ENCODE measurements around the gene KDM5C.

KDM5C gene

DNA sequence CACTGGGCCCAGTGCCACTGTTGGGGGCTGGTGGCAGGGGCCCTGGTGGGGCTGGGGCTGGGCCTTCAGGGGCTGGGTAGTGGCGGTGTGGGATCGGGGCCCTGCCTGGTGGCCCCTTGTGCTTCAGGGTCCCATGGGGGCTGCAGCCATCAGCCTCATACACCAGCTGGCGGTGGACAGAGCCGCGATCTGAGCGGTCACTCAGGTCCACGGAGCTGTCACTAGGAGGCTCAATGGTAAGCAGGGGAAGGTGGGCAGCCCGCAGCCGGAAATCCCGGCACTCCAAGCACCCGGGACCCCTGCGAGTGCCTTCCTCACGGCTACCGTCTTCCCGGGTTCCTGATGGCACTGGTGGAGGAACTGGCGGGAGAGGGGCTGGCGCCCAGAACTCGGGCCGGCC, 25.5 kb upstream of the KDM5C start:
- no peak for DNase-seq (ENCODE audit: low spot score)

DNA sequence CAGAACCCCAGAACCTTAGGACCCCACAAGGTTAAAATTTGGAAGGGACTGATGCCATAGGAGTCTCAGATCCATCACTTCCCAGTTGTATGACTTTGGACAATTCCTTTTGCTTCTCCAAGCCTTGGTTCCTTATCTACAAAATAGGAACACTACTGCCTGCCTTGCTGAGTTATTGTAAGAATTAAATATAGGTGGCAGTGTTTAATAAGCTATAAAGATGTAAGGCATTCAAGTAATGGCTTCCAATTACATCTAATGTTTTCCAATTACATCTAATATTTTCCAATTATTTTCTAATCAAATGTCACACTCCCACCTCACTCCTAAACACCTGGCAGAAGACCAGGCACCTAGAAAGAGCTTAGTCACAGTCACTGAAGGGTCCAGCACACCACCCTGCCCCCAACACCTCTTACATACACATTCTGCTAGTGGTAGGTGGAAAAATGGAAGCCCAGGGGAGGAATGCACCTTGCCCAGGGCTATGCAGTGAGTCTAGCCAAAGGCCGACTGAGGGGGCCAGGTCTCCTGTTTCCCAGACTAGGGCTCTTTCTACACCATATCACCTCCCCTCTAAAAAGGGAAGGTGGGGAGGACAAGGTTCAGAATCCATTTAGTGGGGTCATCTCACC, 24.5 kb upstream of the KDM5C start:
- DNase-seq (ENCODE audit: low spot score), result no peak

DNA sequence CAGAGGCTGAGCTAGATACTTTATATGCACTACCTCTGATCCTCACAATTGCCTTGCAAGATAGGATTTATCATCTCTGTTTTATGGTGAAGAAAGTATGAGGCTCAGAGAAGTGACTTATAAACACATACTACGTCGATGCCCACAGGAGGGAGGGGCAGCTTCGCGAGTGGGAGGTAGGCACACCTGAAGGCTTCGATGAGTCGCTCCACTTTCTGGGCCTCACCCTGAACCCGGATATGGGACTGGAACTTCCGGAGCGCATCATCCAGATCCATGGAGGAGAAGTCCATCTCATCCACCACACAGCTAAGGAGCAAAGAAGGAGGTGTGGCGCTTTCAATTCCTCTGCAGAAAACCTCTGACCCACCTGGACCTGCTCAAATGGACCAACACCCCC, 22.9 kb upstream of the KDM5C start:
- no peak for DNase-seq (ENCODE audit: low spot score)

DNA sequence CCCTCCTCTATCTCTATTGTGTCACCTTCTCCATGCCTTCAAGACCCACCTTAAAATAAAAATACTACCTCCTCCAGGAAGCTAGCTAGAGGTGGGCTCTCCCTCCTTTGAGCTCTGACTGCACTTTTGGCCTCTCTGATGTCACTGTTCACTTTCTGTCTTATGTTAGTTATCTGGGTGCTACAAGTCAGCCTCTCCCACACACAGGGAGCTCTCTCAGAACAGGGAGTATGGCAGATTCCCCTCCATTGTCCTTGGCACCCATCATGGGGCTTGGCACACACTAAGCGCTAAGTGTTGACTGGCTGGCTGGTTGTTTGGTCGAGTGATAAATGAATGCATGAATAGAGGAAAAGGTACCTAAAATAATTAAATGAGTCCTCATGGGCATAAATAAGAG, 21.2 kb upstream of the KDM5C start:
- no peak for DNase-seq (ENCODE audit: low spot score)

DNA sequence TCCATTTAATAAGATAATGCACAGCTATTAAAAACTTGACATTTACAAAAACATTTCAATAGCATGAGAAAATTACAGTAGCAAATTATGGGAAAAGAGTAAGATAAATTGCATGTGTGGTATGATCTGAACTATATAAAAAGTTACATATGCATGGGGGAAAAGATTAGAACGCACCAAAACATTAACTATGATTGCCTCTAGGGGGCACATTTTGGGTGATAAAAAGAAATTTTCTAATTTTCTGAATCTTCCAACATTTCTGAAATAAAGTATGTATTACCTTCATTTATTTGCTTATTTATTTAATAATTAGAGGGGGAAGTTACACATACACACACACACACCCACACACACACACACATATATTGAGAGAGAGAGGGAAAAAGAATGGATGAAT, 19.6 kb upstream of the KDM5C start:
- no peak for DNase-seq (ENCODE audit: low spot score)

DNA sequence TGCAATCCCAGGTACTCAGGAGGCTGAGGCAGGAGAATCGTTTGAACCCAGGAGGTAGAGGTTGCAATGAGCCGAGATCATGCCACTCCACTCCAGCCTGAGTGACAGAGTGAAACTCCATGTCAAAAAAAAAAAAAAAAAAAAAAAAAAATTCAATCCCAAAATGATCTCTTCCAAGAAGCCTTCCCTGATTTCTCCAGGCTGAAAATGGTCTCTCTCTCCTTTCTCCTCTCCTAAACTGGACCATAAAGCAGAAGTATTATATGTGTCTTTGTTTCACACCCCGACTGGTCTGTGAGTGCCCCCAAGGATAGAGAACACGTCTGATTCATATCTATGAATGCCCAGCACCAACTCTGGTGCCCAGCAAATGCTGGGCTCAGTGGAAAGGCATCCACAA, 17.3 kb upstream of the KDM5C start:
- DNase-seq (ENCODE audit: low spot score), result no peak

DNA sequence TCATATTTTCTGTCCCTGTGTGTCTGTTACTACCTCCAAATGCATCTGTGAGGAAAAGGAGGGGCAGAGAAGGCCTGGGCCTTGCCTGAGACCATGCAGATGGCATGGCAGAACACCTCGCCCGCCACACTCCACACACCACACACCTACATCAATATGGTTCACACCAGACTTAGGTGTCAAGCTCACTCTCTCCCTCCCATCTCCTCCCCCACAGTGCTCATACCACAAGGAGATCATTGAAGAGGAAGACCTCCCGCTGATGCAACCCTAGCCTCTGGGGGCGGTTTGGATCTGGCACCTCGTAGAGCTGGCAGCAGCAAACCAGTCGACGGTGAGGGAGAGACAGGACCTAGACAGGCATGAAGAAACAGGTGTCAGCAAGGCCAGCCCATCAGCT, 16.6 kb upstream of the KDM5C start:
- no peak for DNase-seq (ENCODE audit: low spot score)

DNA sequence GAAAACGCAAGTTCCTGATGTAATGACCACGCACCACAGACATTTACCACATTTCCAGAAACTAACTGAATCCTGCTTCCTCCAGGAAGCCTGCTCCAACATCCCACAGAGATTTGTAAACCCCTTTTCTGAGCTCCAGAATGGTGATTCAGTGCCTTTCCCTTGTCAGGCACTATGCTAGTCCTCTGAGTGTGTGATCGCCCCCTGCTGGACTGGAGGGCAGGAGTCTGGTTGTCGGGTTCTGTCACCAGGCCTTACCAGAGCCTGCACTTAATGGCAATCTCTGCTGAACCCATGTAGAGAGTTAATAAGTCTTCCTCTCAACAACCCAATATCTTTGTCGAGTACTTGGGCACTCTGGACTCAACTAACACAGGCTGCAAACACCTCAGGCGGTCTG, 14.5 kb upstream of the KDM5C start:
- no peak for DNase-seq (ENCODE audit: low spot score)

DNA sequence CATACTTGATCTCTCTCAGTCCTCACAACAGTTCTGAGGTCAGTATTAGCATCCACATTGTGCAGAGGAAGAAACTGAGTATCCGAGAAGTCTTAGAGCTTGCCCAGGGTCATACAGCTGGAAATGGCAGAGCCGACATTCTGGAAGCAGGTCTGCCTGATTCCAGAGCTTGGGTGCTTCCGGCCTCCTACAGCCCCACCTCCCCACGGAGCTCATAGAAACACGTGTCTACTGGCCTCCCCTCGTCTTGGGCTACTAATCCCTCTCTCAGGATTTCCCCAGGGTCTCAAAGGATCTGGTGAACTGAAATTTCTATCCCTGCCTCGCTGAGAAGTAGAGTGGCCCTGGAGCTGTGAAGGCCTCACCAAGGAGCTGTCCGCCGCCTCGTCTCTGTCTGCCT, 12.0 kb upstream of the KDM5C start:
- no peak for DNase-seq (ENCODE audit: low spot score)

DNA sequence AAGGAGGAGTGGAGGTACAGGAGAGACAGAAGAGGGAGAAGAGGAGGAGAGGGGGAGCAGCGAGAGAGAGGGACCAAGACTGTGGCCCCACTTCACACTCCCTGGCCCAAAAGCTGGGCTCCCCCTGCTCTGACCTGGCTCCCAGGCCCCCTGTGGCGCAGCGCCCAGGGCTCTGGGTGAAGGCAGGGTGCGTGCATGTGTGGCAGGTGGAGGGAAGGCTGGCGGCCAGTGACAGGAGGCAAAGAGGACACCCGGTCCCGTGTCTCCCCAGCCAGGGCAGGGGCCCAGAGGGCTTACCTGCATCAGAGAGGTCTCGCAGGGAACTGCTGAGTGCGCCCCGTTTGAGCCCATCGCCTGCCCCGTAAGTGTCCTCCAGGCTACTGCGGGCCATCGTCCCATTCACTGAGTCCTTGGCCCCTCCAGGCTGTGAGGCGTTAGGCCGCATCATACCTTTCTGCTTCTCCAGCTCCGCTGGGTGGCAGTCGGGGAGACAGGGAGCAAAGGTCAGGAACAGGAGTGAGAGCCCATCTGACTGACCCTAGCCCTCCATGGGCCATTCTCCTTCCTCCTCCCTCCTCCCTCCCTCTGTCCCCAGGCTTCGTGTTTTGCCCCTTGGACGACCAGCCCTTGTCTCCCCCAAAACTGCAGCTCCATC, 11.1 kb upstream of the KDM5C start:
- no peak for DNase-seq (ENCODE audit: low spot score)

DNA sequence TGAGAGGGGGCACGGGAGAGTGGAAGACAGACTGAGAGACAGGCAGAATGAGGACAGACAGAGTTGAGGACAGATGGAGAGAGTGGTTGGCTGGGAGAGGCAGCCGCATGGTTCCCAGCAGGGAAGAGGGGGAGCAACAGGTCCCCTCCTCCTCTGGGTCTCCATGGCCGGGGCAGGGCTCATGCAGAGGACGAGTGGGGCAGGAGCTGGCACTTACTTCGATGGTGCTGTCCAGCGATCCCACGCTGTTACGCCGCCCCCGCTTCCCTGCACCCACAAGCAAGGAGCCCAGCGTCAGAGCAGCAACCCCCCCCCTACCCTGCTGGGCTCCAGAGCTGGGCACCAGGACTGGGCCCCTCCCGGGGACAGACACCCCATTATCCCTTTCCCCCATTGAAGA, 10.6 kb upstream of the KDM5C start:
- DNase-seq (ENCODE audit: low spot score), result no peak

DNA sequence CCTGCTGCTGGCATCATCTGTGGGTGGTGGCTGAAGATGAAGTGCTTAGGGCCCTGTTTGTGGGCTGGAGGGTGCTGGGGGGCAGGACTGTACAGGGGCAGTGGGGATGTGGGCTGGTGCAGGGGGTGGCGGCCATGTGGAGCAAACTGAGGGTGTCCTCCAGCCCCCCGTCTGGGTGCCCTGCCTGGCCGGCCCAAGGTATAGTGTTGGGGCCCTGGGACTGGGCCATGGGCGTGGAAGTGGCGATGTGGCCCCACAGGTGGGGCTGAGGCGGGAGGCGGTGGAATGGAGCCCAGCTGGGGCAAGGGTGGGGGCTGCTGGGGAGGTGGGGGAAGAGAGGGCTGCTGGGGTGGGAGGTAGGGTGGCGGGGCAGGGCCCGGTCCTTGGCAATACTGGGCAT, 9.5 kb upstream of the KDM5C start:
- no peak for DNase-seq (ENCODE audit: low spot score)

DNA sequence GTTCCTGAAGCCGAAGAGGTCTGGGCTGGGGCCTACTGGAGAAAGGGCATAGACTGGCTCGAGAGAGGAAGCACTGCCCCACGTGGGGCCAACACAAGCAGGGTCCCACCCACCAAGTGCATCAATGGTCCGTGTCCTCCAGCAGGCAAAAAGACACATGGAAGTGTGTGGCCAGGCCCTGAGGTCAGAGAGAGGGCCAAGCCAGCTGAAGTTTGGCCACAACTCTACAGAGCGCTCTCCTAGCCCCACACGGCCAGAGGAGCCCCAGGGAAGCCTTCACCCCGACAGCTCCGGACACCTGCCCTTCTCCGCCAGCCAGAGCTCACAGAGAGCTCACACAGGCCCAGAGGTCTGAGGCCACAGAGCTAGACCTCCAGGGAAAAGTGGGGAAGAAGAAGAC, 8.5 kb upstream of the KDM5C start:
- DNase-seq (ENCODE audit: low spot score), result no peak

DNA sequence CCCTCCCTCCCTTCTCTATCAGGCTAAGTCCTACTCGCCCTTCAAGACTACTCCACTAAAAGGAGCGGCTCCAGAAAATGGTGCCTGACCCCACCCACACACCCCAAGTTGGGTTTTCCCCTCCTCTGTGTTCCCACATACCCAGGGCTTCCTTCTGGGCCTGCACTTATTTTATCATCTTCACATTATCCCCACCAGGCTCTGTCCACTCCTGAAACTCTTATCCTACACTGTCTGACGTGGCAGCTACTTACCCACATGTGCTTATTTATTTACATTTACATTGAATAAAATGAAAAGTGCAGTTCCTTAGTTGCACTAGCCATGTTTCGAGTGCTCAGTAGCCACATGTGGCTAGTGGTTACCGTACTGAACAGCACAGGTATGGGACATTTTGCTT, 5.1 kb upstream of the KDM5C start:
- DNase-seq (ENCODE audit: low spot score), result no peak

DNA sequence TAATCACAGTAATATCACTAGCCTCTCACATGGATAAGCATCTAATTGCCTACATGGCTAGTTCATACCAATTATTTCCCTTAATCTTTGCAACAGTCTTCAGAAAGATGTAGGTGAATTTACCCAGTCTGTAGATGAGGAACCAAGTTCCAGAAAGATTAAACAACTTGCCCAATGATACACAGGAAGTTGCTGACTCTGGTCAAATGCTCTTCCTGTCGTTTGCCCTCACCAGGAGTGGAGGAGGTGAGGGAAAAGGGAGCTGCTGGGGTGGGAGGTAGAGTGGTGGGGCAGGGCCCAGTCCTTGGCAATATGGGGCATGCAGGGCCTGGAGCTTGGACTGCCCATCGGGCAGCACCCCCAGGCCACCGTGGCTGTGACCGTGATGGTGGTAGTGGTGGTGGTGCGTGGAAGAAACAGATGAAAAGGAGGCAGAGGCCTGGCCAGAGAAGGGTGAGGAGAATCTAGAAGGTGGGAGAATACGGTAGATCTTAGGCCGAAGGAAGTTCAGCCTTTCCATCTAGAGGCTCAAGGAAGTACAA, 2.3 kb upstream of the KDM5C start:
- no peak for DNase-seq (ENCODE audit: low spot score)

DNA sequence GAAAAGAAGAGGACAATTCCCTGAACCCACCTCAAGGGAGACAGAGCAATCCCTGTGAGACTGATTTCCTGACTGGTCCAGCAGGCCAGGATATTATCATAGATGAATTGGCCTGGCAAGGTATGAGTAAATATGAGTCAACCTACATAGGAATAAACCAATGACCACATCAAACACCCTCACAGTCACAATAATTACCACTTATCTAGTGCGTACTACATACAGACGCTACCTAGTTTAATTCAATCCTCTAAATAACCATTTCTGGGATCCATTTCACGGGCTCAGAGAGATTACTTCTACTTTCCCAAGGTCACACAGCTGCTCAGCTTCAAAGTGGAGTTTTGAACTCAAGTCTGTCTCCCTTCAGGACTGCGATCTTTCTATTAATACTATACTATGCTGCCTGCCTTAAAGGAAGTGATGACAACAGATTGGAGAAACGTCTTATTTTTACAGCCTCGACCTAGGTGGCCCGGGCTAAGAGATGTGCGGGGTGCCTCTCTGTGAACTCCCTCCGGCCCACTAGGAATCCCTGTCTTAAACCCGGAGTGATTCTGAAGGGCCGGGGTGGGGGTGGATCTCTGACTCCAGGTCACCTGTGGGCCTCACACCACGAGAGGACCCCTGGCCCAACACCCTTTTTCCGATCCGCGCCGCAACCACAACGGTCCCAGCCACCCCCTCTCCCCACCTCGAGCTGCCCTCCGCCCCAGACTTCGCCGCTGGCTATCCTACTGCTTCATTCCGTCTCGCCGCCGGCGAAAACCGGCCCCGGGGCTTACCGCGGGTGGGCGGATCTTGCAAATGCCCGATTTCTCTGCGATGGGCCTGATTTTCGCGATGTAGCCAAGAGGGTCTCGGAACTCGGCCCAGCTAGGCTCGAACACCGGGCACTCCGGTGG, 800 bp downstream of the KDM5C start:
- DNase-seq (ENCODE audit: low spot score), result no peak

DNA sequence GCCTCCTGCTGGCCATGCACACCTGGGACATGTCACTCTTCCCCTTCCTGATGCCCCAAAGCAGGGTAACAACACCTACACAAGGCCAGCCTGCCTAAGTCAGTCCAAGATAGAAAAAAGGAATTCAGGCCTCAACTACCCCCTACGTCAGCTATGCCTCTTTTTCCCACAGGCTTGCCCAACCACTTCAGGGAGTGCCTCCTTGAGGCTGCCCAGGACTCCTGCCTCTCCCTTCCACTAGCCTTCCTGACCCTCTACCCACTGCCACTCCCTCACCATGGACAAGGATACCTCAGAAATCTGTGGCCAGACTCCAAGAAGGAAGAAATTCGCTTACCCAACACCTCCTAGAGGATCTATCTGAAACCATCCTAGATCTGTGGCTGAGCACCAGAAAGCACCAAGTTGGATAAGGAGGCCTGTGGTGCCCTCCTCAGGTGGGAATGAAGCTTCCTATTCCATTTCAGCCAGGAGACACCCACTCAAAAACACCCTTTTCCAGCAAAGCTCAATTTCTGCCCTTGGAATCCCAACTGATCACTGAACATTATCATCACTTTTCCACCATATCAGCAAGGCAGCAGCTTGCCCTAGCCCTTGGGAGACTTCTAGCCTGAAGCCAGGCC, 1.8 kb downstream of the KDM5C start:
- DNase-seq (ENCODE audit: low spot score), result no peak

DNA sequence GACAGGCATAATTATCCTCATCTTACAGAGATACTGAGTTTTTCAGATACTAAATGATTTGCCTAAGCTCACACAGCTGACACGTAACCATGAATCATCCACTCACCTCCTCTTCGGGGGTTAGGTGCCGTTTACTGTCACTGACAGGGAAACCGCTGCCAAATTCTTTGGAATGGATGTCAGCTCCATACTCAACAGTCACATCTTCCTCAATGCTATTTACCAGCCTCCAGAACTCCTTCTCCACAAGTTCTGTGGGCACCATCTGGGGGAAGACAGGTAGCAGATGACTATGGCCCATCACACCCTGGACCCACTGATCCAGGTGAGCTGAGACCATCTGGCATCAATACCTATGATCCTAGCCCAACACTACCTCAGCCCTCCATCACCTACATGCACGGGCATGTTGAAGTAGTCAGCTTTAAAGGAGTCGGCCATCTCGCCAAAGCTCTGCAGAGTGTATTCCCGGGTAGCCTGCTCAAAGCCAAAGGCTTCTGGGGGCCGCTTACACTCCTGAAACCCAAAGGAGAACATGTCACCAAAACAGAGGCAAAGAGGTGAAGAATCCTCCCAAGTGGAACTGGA, 13.5 kb downstream of the KDM5C start:
- no peak for DNase-seq (ENCODE audit: low spot score)

DNA sequence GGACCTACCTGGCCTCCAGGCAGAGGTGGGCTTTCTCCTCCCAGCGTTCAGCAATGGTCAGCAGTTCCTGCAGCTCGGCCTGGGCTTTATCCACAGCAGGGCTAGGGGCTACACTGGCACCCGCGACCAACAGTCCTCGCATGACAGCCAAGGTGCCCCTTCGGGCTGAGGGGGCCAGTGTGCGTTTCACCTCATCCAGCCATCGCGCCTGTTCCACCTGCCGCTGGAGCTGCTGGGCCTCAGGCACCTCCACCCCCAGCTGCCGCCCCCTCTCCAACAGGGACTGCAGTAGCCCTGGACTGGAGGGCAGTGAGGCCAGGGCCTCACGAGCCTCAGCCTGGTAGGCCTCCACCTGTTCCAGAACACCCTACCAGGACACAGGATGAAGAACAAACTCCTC, 28.3 kb downstream of the KDM5C start:
- DNase-seq (ENCODE audit: low spot score), result no peak

DNA sequence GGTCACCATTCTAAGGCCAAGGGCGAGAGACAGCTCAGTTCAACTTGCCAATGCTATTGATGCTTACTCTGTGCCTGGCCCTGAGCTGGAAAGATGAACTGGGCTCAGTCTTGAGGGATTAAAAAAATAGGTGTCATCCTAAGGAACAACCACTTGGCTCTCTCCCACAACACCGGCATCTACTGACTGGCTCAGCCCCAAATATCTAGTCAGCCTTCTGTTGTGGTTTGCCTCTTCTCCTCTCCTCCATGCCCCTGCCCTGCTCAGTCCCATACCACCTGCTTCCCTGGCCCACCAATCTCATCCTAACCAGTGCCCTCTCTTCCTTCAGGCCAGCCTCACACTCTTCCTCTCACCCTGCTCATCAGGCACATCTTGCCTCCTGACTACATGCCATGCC, 29.6 kb downstream of the KDM5C start:
- no peak for DNase-seq (ENCODE audit: low spot score)

DNA sequence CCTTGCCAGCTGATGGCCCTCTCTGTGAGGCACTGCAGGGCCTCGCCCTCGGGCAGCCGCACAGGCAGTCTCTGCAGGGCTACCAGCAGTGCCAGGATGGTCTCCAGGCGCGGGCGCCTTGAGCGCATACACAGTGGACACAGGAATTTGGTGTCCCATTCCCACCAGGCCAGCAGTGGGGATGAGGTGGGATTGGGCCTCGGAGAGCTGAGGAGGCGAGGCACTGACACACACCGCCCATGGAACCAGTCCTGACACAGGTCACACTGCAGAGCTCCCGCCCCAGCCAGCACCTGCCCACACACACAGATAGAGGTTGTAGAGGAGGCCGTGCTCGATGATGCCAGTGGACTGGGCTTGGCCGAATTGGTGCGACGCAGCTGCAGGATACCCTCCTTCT, 30.7 kb downstream of the KDM5C start:
- no peak for DNase-seq (ENCODE audit: low spot score)

DNA sequence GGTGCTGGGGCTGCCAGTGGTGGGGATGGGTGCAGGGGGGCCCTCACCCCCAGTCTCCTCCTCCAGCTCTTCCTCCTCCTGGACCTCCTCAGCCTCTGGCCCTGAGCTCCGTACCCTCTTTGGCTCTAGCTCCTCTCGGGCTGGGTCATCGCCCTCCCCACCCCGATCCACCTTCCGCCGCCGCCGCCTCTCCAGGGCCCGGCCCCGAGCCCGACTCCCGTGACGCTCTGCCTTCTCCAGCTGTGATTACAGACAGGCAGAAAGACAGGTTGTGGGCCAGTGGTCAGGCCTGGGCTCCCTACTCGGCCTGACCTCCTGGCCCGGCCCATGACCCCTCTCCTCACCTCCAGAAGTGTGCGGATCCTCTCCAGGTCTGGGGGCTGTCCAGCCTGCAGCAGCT, 31.9 kb downstream of the KDM5C start:
- no peak for DNase-seq (ENCODE audit: low spot score)
